HepG2 (cell line): Measurements from ENCODE around the gene CCDC154. TPM values are rescaled to one million over a fixed set of nuclear protein-coding genes. Genes with fewer than 3 reads are reported as not detected.
A peak's percentile ranks its signal among the peaks of the same experiment; 100 is the strongest.

Experiments used
- CBX2 ChIP-seq, 2 experiments: fragments of 200-600 bp in 1 of 2; sonication (generic); formaldehyde crosslinking in 1 of 2; IDR thresholded peaks; 2 replicates each; pipeline versions ENCODE4 v1.7.0 to v1.8.1; 2018 to 2022; ENCODE audit warnings: low read depth in 2 of 2, low read length in 1 of 2, mild to moderate bottlenecking in 1 of 2, missing genetic modification reagents in 1 of 2
- DNMT1 ChIP-seq: sonication (generic); formaldehyde crosslinking; IDR thresholded peaks from 2 replicates; pipeline ENCODE4 v1.5.1; 2020; ENCODE audit warnings: mild to moderate bottlenecking, missing genetic modification reagents
- GABPB1 ChIP-seq: IDR thresholded peaks from 2 replicates; pipeline ENCODE4 v1.6.1; 2016; ENCODE audit warnings: mild to moderate bottlenecking, missing genetic modification reagents, moderate library complexity, missing compliant biosample characterization
- KMT2A ChIP-seq: sonication (generic); formaldehyde crosslinking; IDR thresholded peaks from 2 replicates; pipeline ENCODE4 v1.4.0; 2020; ENCODE audit warnings: missing genetic modification reagents
- MAF1 ChIP-seq: sonication (generic); formaldehyde crosslinking; IDR thresholded peaks from 2 replicates; pipeline ENCODE4 v1.5.0; 2020; ENCODE audit warnings: missing genetic modification reagents, borderline replicate concordance
- MYNN ChIP-seq: sonication (generic); formaldehyde crosslinking; IDR thresholded peaks from 2 replicates; pipeline ENCODE4 v1.4.0; 2020; ENCODE audit warnings: mild to moderate bottlenecking, low read depth, missing genetic modification reagents
- NFIB ChIP-seq: sonication (generic); formaldehyde crosslinking; IDR thresholded peaks from 2 replicates; pipeline ENCODE4 v1.9.0; 2021; ENCODE audit warnings: missing genetic modification reagents, mild to moderate bottlenecking, borderline replicate concordance
- NR2C2 ChIP-seq: sonication (generic); formaldehyde crosslinking; IDR thresholded peaks from 2 replicates; pipeline ENCODE4 v1.4.0; 2020; ENCODE audit warnings: missing genetic modification reagents, mild to moderate bottlenecking, moderate library complexity, borderline replicate concordance
- SMARCE1 ChIP-seq: fragments of 450-650 bp; IDR thresholded peaks from 2 replicates; pipeline ENCODE4 v1.6.1; 2017; ENCODE audit warnings: borderline replicate concordance
- ZFP90 ChIP-seq: sonication (generic); formaldehyde crosslinking; IDR thresholded peaks from 2 replicates; pipeline ENCODE4 v1.8.0; 2022; ENCODE audit warnings: missing genetic modification reagents, mild to moderate bottlenecking, inconsistent platforms, borderline replicate concordance
- ZNF101 ChIP-seq: sonication (generic); formaldehyde crosslinking; IDR thresholded peaks from 2 replicates; pipeline ENCODE4 v1.4.0; 2020; ENCODE audit warnings: mild to moderate bottlenecking, low read depth, missing genetic modification reagents, borderline replicate concordance
- ZNF224 ChIP-seq: sonication (generic); formaldehyde crosslinking; IDR thresholded peaks from 2 replicates; pipeline ENCODE4 v1.5.0; 2020; ENCODE audit warnings: mild to moderate bottlenecking, missing genetic modification reagents
- ZNF598 ChIP-seq: sonication (generic); formaldehyde crosslinking; IDR thresholded peaks from 2 replicates; pipeline ENCODE4 v1.5.1; 2020; ENCODE audit warnings: mild to moderate bottlenecking, missing genetic modification reagents, borderline replicate concordance
- polyA plus RNA-seq, 8 experiments: library from polyadenylated mRNA; depleted of rRNA in 3 of 8; stranded (reverse) in 7 of 8; unstranded in 1 of 8; fragments of >200 nt; fragmentation: Illumina TruSeq in 4 of 8; extraction: Trizol in 4 of 8; gene quantifications; 2 replicates each; pipeline versions ENCODE4 v1.2.1 to v1.2.3, GENCODE V29; 2011 to 2016; ENCODE audit warnings: low read depth in 4 of 8, missing spikeins in 1 of 8, mixed read lengths in 1 of 8; ENCODE audit not compliant: insufficient read depth in 1 of 8
- total RNA-seq, 5 experiments: library from RNA; depleted of rRNA; stranded (reverse); fragments of >200 nt; fragmentation: Illumina TruSeq; extraction: Trizol; gene quantifications; 2 replicates each; pipeline ENCODE4 v1.2.3, GENCODE V29; 2016; ENCODE audit warnings: low read depth in 1 of 5
- TF ChIP-seq, protein P1 (sequence below), 2 experiments: sonication (generic) in 1 of 2; formaldehyde crosslinking in 1 of 2; IDR thresholded peaks; 2 replicates each; pipeline versions ENCODE4 v1.4.0 to v1.6.1; 2018 to 2020; ENCODE audit warnings: missing genetic modification reagents in 2 of 2, borderline replicate concordance in 1 of 2, low read depth in 1 of 2, mild to moderate bottlenecking in 1 of 2, missing biosample characterization in 1 of 2
- TF ChIP-seq, protein P2 (sequence below): sonication (generic); formaldehyde crosslinking; IDR thresholded peaks from 2 replicates; pipeline ENCODE4 v1.9.0; 2022; ENCODE audit warnings: low read depth, missing genetic modification reagents
- TF ChIP-seq, protein P3 (sequence below): sonication (generic); formaldehyde crosslinking; IDR thresholded peaks from 2 replicates; pipeline ENCODE4 v1.5.0; 2020; ENCODE audit warnings: mild to moderate bottlenecking, missing genetic modification reagents, moderate library complexity
- TF ChIP-seq, protein P4 (sequence below): sonication (generic); formaldehyde crosslinking; IDR thresholded peaks from 2 replicates; pipeline ENCODE4 v1.8.0; 2022; ENCODE audit warnings: missing genetic modification reagents, low read depth, mild to moderate bottlenecking, borderline replicate concordance
- TF ChIP-seq, protein P5 (sequence below): sonication (generic); formaldehyde crosslinking; IDR thresholded peaks from 2 replicates; pipeline ENCODE4 v1.4.0; 2020; ENCODE audit warnings: missing genetic modification reagents
- TF ChIP-seq, protein P6 (sequence below): sonication (generic); formaldehyde crosslinking; IDR thresholded peaks from 2 replicates; pipeline ENCODE4 v1.5.1; 2020; ENCODE audit warnings: missing genetic modification reagents, mild to moderate bottlenecking, borderline replicate concordance

The CCDC154 gene
- total and polyA plus RNA-seq, 2 of the 13 experiments (the other 11 are each of a cell fraction or from before 2014, with no cell fraction given) = 0.92 to 1.5 TPM

DNA sequence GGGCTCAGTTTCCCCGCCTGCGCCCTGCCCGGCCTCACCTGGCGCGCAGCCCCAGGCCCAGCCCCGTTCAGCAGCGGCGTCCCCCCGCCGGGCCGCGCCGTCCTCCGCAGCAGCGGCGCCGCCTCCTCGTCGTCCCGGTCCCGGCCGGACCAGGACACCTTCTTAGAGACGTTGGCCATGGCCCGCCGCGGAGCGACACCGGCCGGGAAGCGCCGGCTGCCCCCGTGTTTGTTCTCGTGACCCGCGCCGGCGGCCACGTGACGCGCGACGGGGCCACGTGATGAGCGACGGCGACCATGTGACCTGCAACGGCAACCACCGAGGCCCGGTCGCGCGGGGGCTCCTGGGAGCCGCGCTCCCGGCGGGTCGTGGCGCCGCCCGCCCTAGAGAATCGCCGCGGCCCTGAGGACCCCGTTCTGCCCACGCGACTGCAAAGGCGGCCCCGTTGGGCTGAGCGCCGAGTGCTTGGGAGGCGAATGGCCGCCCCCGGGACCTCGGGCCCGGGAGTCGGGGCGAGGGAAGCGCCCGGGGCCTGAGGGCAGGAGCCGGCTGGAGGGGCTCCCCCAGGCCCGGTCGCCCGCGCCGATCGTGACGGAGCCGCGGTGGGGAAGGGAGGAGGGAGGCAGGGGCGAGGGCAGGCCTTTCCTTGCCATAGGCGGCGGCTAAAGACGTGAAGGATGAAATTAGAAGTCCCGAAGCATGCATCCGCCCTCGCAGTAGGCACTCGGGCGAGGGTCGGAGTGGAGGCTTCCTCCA, 30.6 kb upstream of the CCDC154 start, which contains the start of gene CLCN7 (continued):
- TF ChIP-seq MYNN (CRISPR knock-in tag) (peak; percentile 48; the same call in 1 of the 2 replicates), ZNF101 (no peak), ZNF598 (peak; percentile 70; the same call in 1 of the 2 replicates), SMARCE1 (no peak), CBX2 (IDR thresholded peaks at IDR 0.05; ENCODE audit: low read depth, low read length) (no peak), CBX2 (CRISPR knock-in tag; IDR thresholded peaks at IDR 0.05; ENCODE audit: low read depth) (0 out of 2 replicates have a peak, but pooled peaks have one; percentile 17), KMT2A (peak; percentile 73; the same call in 1 of the 2 replicates), ZFP90 (CRISPR knock-in tag) (no peak; the same call in 1 of the 2 replicates), MAF1 (CRISPR knock-in tag) (no peak), NR2C2 (CRISPR knock-in tag) (peak; percentile 83), ZNF224 (CRISPR knock-in tag) (no peak), DNMT1 (CRISPR knock-in tag) (no peak; the same call in 1 of the 2 replicates), GABPB1 (CRISPR knock-in tag) (peak; percentile 88), NFIB (CRISPR knock-in tag) (no peak)
- TF ChIP-seq, protein P1, sequence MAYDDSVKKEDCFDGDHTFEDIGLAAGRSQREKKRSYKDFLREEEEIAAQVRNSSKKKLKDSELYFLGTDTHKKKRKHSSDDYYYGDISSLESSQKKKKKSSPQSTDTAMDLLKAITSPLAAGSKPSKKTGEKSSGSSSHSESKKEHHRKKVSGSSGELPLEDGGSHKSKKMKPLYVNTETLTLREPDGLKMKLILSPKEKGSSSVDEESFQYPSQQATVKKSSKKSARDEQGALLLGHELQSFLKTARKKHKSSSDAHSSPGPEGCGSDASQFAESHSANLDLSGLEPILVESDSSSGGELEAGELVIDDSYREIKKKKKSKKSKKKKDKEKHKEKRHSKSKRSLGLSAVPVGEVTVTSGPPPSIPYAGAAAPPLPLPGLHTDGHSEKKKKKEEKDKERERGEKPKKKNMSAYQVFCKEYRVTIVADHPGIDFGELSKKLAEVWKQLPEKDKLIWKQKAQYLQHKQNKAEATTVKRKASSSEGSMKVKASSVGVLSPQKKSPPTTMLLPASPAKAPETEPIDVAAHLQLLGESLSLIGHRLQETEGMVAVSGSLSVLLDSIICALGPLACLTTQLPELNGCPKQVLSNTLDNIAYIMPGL (CRISPR knock-in tag; IDR thresholded peaks at IDR 0.05; ENCODE audit: borderline replicate concordance in 1 of 2, low read depth in 1 of 2) = peak; percentile 73 to 87; a peak in 3 of 4 replicates
- TF ChIP-seq, protein P2, sequence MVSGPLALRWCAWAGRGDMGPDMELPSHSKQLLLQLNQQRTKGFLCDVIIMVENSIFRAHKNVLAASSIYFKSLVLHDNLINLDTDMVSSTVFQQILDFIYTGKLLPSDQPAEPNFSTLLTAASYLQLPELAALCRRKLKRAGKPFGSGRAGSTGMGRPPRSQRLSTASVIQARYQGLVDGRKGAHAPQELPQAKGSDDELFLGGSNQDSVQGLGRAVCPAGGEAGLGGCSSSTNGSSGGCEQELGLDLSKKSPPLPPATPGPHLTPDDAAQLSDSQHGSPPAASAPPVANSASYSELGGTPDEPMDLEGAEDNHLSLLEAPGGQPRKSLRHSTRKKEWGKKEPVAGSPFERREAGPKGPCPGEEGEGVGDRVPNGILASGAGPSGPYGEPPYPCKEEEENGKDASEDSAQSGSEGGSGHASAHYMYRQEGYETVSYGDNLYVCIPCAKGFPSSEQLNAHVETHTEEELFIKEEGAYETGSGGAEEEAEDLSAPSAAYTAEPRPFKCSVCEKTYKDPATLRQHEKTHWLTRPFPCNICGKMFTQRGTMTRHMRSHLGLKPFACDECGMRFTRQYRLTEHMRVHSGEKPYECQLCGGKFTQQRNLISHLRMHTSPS (CRISPR knock-in tag) = peak; percentile 37; the same call in 1 of the 2 replicates
- TF ChIP-seq, protein P3, sequence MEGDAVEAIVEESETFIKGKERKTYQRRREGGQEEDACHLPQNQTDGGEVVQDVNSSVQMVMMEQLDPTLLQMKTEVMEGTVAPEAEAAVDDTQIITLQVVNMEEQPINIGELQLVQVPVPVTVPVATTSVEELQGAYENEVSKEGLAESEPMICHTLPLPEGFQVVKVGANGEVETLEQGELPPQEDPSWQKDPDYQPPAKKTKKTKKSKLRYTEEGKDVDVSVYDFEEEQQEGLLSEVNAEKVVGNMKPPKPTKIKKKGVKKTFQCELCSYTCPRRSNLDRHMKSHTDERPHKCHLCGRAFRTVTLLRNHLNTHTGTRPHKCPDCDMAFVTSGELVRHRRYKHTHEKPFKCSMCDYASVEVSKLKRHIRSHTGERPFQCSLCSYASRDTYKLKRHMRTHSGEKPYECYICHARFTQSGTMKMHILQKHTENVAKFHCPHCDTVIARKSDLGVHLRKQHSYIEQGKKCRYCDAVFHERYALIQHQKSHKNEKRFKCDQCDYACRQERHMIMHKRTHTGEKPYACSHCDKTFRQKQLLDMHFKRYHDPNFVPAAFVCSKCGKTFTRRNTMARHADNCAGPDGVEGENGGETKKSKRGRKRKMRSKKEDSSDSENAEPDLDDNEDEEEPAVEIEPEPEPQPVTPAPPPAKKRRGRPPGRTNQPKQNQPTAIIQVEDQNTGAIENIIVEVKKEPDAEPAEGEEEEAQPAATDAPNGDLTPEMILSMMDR (CRISPR knock-in tag) = no peak
- TF ChIP-seq, protein P4, sequence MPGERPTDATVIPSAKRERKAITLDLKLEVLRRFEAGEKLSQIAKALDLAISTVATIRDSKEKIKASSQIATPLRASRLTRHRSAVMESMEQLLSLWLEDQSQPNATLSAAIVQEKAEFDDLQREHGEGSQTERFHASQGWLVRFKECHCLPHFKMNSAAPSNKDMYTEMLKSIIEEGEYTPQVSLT (CRISPR knock-in tag) = no peak
- TF ChIP-seq, protein P5, sequence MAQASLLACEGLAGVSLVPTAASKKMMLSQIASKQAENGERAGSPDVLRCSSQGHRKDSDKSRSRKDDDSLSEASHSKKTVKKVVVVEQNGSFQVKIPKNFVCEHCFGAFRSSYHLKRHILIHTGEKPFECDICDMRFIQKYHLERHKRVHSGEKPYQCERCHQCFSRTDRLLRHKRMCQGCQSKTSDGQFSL (CRISPR knock-in tag) = no peak; the same call in 1 of the 2 replicates
- TF ChIP-seq, protein P6, sequence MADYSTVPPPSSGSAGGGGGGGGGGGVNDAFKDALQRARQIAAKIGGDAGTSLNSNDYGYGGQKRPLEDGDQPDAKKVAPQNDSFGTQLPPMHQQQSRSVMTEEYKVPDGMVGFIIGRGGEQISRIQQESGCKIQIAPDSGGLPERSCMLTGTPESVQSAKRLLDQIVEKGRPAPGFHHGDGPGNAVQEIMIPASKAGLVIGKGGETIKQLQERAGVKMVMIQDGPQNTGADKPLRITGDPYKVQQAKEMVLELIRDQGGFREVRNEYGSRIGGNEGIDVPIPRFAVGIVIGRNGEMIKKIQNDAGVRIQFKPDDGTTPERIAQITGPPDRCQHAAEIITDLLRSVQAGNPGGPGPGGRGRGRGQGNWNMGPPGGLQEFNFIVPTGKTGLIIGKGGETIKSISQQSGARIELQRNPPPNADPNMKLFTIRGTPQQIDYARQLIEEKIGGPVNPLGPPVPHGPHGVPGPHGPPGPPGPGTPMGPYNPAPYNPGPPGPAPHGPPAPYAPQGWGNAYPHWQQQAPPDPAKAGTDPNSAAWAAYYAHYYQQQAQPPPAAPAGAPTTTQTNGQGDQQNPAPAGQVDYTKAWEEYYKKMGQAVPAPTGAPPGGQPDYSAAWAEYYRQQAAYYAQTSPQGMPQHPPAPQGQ = no peak
